IPS-18c (cell line): ENCODE results near the gene TNS3.

Experiments
- H3K4me3 ChIP-seq: 2 replicates; pipeline ENCODE4 v1.7.0; 2013; ENCODE audit warnings: low read depth, mild to moderate bottlenecking, low read length, moderate library complexity; ENCODE audit not compliant: insufficient read depth
- H3K9me3 ChIP-seq: one replicate; pipeline ENCODE4 v1.6.1; 2013; ENCODE audit warnings: mild to moderate bottlenecking, low read length, moderate library complexity; ENCODE audit not compliant: control insufficient read depth, insufficient read depth

TNS3 gene

DNA sequence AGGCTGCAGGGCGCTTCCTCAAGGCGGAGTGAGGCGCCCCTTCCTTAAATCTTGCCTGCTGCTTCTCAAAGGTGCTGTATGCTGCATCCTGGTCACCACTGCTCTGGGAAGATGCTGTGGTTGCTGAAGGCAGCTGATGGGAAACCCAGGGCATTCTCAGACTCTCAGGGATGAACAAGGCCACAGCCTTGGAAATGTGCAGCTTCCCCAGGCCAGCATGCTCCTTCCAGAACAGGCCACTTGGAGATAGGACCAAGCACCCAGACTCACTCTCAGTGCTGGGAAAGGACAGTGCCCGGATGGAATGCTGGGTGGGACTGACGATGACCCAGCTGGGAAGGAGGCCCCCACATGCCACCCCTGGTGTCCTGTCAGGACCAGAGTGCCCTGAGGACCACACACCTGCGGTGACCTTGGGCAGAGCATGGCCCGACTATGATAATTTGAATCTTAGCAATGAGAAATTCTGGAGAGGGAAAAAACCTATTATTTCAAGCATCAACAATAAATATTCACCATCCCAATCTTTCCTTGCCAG lies 235.5 kb downstream of the TNS3 start:
- no peak overlapping the region for H3K4me3 ChIP-seq
- H3K9me3 ChIP-seq, result no peaks in the 10 kb centered on the region

DNA sequence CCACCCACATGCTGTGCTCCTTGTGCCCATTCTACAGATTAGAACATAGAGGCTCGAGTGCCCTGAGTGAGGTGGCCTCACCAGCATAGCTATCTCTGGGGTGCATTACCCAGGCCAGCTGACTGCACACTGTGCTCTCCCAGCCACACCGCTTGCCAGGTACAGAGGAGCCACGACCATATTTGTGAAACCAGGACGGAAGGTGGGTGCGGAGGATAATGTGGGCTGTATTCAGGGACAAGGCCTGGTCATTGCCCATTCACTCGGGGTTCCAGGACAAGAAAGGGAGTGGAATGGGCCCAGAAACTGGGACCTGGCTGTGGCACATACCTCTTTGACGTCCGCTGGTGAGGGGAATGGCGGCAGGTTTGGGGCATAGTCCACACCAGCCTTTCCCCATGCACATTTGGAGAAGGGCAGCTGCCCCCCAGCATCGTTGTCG lies 236.0 kb downstream of the TNS3 start:
- H3K4me3 ChIP-seq, result no peak overlapping the region

GRCh38 chr7:47344171-47344955 lies 237.5 kb downstream of the TNS3 start:
- Histone ChIP-seq H3K4me3 (no peak overlapping the region), H3K9me3 (no peaks in the 10 kb centered on the region)

More for the DNA sequence above, 236.0 kb downstream of the TNS3 start:
- no peaks in the 10 kb centered on the region for H3K9me3 ChIP-seq

GRCh38 chr7:47343061-47343455 lies 238.9 kb downstream of the TNS3 start:
- H3K4me3 ChIP-seq, result no peak overlapping the region
- H3K9me3 ChIP-seq, result no peaks in the 10 kb centered on the region

DNA sequence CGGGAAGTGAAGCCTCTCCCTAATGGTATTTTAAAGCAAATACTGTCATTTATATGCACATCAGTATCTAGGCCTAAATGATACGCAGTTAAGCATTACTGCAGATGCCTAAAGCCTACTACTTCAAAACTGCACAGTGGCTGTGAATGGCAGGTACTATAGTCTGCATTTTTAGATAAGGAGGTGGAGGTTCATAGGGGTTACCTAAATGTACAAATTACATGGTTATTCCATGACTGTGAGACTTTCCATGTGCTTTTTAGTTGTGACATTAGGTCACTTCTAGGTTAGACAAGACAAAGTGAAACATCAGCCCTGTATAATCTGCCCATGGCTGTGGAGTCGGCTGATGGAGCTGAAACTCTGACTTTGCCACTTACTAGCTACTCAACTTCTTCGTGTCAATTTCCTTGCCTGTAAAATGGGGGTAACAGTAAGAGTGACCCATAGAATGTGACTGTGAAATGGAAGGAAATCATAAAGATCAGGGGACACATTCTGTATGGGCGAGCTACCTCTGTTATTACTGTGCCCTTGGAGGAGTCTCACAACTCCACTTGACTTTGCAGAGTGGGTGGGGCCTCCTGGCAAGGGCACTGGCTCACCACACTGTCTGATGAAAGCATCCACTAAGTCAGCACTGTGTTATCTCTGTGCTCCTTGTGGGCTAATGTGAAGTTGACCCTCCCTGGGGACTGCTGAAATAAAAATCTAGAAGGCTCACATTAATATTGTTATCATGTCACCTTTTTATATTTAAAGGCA lies 239.4 kb downstream of the TNS3 start:
- Histone ChIP-seq H3K4me3 (no peak overlapping the region), H3K9me3 (no peaks in the 10 kb centered on the region)

DNA sequence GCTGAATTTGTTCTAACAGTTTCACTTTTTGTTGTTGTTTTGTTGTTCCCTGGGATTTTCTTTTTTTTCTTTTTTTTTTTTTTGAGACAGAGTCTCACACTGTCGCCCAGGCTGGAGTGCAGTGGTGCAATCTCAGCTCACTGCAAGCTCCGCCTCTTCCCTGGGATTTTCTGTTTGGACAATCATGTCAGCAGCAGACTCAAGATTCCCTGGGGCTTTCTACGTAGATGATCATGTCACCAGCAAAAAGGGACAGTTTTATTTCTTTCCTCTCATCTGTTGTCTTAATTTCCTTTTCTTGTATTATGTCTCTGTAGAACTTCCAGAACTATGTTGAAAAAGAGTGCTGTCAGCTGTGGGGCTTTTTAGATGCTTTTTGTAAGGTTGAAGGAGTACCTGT lies 241.4 kb downstream of the TNS3 start:
- Histone ChIP-seq H3K4me3 (no peak overlapping the region), H3K9me3 (no peaks in the 10 kb centered on the region)

DNA sequence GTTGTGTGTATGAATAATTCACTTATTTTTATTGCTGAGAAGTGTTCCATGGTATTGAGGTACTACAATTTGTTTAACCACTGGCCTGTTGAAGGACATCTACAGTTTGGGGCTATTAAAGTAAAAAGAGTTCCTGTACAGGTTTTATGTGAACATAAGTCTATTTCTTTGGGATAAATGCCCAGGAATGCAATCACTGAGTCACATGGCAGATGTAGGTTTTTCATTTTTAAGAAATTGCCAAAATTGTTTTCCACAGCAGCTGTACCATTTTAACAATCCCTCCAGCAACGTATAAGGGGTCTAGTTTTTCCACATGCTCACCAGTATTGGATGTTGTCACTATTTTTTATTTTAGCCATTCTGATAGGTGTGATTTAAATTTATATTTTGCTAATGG lies 243.9 kb downstream of the TNS3 start:
- Histone ChIP-seq H3K9me3 (no peaks in the 10 kb centered on the region), H3K4me3 (no peak overlapping the region)

DNA sequence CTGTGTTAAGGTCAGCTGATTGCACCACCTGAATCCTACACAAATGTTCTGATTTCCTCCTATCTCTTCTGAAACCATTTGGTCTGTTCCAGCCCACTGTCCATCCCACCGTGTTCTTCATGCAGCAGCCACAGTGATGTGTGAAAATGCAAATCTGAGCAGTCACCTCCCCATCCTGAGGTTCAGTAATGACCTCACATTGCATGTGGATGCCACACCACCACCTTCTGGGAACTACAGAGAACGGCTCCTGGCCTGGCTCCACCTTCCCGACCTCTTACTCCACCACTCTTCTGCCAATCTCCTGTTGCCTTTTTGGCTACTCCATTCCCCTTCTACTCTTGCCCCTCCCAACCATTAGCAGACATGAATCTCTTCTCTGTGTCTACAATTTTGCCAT lies 244.4 kb downstream of the TNS3 start:
- no peaks in the 10 kb centered on the region for H3K9me3 ChIP-seq
- H3K4me3 ChIP-seq, result no peak overlapping the region

- no peaks in the 10 kb centered on the region for H3K9me3 ChIP-seq
- H3K4me3 ChIP-seq, result no peak overlapping the region
Observed at GRCh38 chr7:47336472-47337425, 245.2 kb downstream of the TNS3 start.

DNA sequence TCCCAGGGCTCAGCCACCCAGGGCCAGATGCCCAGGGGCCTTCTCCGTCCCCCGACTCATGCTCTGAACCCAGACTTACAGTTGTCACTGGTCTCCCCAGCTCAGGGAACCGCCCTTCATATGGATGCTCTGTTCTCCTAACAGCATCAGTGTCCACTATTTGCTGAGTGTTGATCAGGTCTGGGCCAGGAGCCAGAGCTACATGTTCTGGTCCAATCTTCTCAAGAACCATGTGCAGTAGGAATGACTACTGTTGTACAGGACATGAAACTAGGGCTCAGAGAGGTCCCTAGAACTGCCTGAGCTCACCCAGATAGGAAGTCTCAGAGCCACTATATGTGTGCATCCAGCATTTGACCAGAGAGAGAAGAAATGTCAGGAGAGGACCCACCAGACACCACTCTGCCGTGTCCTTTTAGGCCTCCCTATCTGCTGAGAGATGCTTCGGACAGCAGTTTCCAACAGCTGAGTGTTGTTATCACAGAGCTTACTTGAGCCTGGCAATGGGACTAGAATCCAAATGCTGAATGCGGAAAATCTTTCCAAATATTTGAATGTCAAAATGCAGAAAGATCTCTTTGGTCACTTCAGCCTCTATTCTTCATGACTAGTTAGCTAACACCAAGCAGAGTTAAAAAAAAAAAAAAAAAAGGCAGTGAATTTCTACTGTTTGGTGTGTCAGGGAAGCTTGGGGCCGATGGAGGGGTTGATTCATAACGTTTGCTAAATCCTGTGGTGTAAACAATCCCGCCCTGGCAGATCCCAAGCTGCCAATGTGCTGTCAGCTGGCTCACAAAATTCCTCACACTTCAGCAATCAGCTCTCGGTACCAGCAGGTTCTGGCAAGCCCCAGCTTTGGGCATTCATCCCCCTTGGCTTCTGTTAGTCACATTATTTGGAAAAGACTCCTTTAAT lies 246.1 kb downstream of the TNS3 start:
- no peak overlapping the region for H3K4me3 ChIP-seq
- H3K9me3 ChIP-seq, result no peaks in the 10 kb centered on the region

GRCh38 chr7:47335071-47335470 lies 246.8 kb downstream of the TNS3 start:
- no peaks in the 10 kb centered on the region for H3K9me3 ChIP-seq
- no peak overlapping the region for H3K4me3 ChIP-seq

DNA sequence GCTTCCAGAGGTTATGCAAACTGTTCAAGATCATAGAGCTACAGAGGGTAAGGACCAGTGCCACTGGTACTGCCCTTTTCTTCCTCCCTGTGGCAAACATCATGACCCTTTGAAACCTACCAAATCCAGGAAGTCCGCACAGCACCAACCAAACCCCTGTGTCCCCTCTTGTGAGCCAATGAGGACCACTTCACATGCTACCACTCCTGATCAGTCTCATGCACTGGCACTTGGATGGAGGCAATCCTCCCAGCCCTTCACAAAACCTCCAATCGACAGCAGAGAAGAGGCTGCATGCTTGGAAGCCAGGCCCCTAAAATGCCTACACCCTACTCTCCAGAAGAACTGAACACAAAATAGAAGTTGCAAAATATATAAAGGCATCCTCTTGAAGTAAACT lies 248.0 kb downstream of the TNS3 start:
- H3K4me3 ChIP-seq, result no peak overlapping the region
- no peaks in the 10 kb centered on the region for H3K9me3 ChIP-seq

- Histone ChIP-seq H3K9me3 (no peaks in the 10 kb centered on the region), H3K4me3 (no peak overlapping the region)
Observed at GRCh38 chr7:47333554-47333887, 248.4 kb downstream of the TNS3 start.

DNA sequence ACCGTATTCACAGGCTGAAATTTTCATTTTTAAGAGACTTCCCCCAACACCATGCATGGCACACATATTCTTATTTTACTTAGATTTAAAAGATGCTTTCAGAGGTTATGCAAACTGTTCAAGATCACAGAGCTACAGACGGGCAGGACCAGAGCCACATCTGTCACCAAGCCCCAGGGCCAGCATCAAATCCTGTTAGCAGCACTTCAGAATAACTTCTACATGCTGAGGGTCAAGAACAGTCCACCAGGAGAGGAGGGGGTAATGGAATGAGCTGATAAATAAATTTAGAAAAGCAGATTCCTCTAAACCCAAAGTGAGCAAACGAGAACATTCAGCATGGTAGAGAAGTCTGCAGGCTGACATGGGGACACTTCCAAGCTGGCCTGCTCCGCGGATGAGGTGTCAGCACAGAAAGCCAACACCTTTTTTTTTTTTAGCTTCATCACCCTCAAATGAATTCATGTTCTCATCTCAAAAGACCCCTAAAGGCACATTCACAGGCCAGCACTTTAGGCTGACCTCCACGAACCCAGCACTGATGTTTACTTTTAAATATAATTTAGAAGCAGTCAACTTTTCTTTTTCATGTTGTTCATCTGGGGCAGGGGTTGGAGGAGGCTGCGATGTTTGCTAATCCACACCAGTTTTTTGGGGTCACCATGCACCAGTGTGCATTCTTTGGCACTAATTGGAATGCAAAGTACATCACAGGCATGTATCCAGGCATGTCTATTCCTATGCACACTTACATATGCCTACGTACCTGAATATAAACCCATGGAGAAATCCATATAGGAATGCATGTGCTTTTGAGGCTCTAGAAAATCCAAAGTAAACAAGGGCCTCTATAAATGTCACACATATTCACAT lies 249.0 kb downstream of the TNS3 start:
- no peak overlapping the region for H3K4me3 ChIP-seq
- H3K9me3 ChIP-seq, result no peaks in the 10 kb centered on the region

DNA sequence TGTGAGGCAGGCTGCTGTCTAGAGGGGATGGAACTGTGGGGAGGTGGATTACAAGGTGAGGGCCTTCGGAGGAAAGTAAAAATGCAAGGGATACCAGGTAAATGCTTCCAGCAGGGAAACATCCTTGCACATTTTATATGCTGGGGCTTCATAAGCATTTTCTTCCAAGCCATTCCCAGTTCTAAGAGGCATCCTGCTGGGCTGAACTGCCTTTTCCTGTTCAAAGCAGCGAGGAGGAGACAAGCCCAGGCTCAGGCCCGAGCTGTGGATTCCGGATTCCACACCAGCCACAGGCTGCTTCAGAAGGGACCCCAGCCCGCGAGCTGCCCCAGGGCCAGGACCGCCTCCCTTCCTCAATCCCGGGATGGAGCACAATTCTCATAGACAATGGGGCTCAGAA lies 249.7 kb downstream of the TNS3 start:
- H3K4me3 ChIP-seq, result no peak overlapping the region
- H3K9me3 ChIP-seq, result no peaks in the 10 kb centered on the region

DNA sequence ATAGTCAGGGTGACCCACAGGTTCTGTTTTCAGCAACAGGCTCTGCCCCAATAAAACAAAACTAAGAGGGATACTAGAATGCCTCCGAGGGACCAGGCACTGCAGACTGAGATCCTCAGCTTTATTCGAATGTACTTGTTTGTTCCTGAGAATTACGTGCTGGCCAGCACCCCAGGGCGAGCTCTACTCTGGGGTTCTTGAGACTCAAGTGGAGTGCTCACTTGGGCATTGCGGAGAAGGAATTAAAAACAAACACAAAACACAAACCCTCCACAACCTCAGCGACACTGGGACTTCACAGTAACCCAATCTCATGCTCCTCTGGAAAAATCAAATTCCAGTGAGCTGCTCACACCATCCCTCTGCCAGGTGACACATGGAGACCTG lies 250.7 kb downstream of the TNS3 start:
- no peak overlapping the region for H3K4me3 ChIP-seq

More for the DNA sequence above, 250.7 kb downstream of the TNS3 start:
- no peaks in the 10 kb centered on the region for H3K9me3 ChIP-seq
